ENCODE results near the gene AAK1. TPM values are rescaled to one million over a fixed set of nuclear protein-coding genes. Genes with fewer than 3 reads are reported as not detected.

AAK1 gene
- total and polyA plus RNA-seq, 12 donors: 26.2 to 106 (median 68.5) TPM

DNA sequence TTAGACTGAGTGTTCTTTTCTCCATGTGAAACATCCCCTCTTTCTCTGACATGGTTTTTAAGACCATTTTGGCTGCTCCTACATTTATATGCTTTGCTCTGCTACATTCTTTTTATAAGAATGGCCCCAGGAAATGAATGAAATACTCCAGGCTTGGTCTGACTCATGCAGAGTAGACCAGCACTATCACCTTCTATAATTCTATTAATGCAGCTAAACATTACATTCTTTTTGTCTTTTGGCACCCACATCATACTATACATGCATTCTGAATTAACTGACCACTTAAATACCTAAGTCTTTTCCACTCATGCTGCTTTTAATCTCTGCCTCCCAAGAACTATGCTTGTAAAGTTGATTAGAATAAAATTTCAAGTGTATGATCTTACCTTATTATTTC lies 94.1 kb downstream of the AAK1 start:
- DNase-seq: no peak
- H3K36me3 ChIP-seq (replicated peaks in 1 of 2): no peaks in the 10 kb centered on the region
- H3K4me1 ChIP-seq (replicated peaks in 1 of 2): peaks cover 0 to 19% of the 10 kb centered on the region in 2 donors
- no peaks in the 10 kb centered on the region for H3K9me3 ChIP-seq (replicated peaks in 1 of 3)
- TF ChIP-seq, protein P1, sequence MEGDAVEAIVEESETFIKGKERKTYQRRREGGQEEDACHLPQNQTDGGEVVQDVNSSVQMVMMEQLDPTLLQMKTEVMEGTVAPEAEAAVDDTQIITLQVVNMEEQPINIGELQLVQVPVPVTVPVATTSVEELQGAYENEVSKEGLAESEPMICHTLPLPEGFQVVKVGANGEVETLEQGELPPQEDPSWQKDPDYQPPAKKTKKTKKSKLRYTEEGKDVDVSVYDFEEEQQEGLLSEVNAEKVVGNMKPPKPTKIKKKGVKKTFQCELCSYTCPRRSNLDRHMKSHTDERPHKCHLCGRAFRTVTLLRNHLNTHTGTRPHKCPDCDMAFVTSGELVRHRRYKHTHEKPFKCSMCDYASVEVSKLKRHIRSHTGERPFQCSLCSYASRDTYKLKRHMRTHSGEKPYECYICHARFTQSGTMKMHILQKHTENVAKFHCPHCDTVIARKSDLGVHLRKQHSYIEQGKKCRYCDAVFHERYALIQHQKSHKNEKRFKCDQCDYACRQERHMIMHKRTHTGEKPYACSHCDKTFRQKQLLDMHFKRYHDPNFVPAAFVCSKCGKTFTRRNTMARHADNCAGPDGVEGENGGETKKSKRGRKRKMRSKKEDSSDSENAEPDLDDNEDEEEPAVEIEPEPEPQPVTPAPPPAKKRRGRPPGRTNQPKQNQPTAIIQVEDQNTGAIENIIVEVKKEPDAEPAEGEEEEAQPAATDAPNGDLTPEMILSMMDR (IDR thresholded peaks at IDR 0.05): no peak
- TF ChIP-seq POLR2A (IDR thresholded peaks at IDR 0.05): no peak
- intact Hi-C loops (cut with DNase I): no loop called here
- no peaks in the 10 kb centered on the region for H3K27me3 ChIP-seq
- H3K27ac ChIP-seq: no peak overlapping the region
- no peak overlapping the region for H3K4me3 ChIP-seq

DNA sequence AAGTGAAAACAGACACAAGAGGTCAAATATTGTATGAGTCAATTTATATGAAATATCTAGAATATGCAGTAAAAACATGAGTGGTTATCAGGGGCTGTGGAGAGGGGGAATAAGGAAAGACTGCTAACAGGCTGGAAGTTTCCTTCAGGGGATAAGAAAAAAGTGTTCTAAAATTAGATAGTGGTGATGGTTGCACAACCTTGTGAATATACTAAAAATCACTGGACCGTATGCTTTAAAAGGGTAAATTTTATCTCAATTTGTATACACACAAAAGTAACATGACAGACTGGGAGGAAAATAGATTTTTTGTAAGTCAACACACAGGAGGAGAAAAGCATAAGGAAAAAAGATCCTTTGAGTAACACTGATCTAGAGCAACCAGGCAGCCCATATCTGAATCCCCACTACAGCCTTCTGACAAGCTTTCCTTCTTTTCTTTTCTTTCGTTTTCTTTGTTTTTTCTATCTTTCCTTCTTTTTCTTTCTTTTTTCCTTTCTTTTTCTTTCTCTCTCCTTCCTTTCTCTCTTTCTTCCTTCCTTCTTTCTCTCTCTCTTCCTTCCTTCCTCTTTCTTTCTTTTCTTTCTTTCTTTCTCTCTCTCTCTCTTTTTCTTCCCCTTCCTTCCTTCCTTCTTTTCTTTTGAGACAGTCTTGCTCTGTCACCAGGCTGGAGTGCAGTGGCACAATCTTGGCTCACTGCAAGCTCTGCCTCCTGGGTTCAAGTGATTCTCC lies 95.4 kb downstream of the AAK1 start:
- TF ChIP-seq, protein P1 (IDR thresholded peaks at IDR 0.05): no peak
- TF ChIP-seq POLR2A (IDR thresholded peaks at IDR 0.05): no peak
- Histone ChIP-seq H3K4me3 (no peak overlapping the region), H3K4me1 (replicated peaks in 1 of 2) (peaks cover 0 to 19% of the 10 kb centered on the region in 2 donors), H3K9me3 (replicated peaks in 1 of 3) (no peaks in the 10 kb centered on the region), H3K27me3 (no peaks in the 10 kb centered on the region), H3K36me3 (replicated peaks in 1 of 2) (peaks cover 0 to 7% of the 10 kb centered on the region in 2 donors), H3K27ac (no peak overlapping the region)
- intact Hi-C loops (cut with DNase I): no loop called here
- WGBS, 4 donors: 44 to 63% (median 51%) methylated on average over 2 of the region's 2 CpGs
- DNase-seq: no peak

DNA sequence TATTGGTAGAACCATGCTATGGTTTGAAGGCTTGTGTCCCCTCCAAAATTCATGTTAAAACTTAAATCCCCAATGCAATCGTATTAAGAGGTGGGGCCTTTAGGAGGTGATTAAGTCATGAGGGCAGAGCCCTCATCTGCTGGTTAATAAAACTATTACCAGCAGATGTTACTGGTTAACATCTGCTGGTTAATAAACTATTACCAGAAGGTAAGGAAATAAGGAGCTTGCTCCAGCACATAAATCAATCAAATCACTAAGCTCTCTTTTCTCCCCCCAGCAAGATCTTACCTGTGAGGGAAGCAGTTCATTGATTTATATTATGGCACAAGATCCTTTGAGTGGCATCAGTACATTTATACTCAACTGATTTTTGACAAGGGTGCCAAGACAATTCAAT lies 96.9 kb downstream of the AAK1 start:
- no peak for DNase-seq
- no peak overlapping the region for H3K27ac ChIP-seq
- H3K9me3 ChIP-seq (replicated peaks in 1 of 3): no peaks in the 10 kb centered on the region
- intact Hi-C loops (cut with DNase I): no loop called here
- TF ChIP-seq POLR2A (IDR thresholded peaks at IDR 0.05): no peak
- TF ChIP-seq, protein P1 (IDR thresholded peaks at IDR 0.05): no peak
- no peaks in the 10 kb centered on the region for H3K27me3 ChIP-seq
- H3K36me3 ChIP-seq (replicated peaks in 1 of 2): peaks cover 0 to 18% of the 10 kb centered on the region in 2 donors
- no peak overlapping the region for H3K4me3 ChIP-seq
- 92 to 100% (median 97%) methylated on average over 1 of the region's 1 CpG for WGBS, 4 donors
- H3K4me1 ChIP-seq (replicated peaks in 1 of 2): peaks cover 0 to 19% of the 10 kb centered on the region in 2 donors

DNA sequence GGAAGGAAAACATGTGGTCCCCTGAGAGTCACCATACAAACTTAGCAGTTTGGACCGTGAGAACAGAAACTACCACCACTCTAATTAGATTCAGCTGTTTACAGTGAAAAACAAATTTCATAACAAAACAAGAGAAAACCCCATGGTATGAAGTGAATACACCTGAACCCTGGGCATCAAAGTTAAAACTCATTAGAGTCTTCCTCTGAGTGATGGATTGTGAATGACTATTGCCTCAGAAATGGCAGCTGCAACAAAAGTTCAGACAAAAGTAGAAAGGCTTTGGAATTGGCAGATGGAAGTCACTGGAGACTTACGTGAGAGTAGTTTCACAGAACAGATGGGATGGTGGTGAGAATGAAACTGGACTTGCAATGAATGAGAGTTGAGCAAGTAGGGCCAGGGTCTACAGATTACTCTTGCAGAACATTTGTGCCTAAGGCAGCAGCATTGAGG lies 98.0 kb downstream of the AAK1 start:
- H3K27ac ChIP-seq: no peak overlapping the region
- 88 to 96% (median 93%) methylated on average over 2 of the region's 2 CpGs for WGBS, 4 donors
- H3K9me3 ChIP-seq (replicated peaks in 1 of 3): no peaks in the 10 kb centered on the region
- intact Hi-C loops (cut with DNase I): no loop called here
- H3K36me3 ChIP-seq (replicated peaks in 1 of 2): peaks cover 0 to 22% of the 10 kb centered on the region in 2 donors
- H3K27me3 ChIP-seq: no peaks in the 10 kb centered on the region
- no peak for DNase-seq
- H3K4me1 ChIP-seq (replicated peaks in 1 of 2): peaks cover 0 to 19% of the 10 kb centered on the region in 2 donors
- TF ChIP-seq, protein P1 (IDR thresholded peaks at IDR 0.05): no peak
- TF ChIP-seq POLR2A (IDR thresholded peaks at IDR 0.05): no peak
- no peak overlapping the region for H3K4me3 ChIP-seq

Data from adrenal gland (tissue), 12 donors.